Gastrocnemius medialis (tissue), 4 donors: ENCODE results near the gene TMEM30A. TPM values are rescaled to one million over a fixed set of nuclear protein-coding genes. Genes with fewer than 3 reads are reported as not detected.

Experiments used
- ATAC-seq, 2 donors: fragments of 150-250 bp; one replicate each; pipeline ENCODE4 v1.9.1; 2016
- DNase-seq, 2 donors: peaks; one replicate each; pipeline ENCODE4 v3.0.0-alpha.2; 2019
- H3K27ac ChIP-seq, 4 donors: fragments of 200-600 bp; sonication (generic); 1 replicate in 1 of 4; 2 replicates in 3 of 4; pipeline ENCODE4 v1.5.1; 2016 to 2018; ENCODE audit warnings: mild to moderate bottlenecking in 2 of 4, moderate library complexity in 1 of 4
- H3K27me3 ChIP-seq, 3 donors: fragments of 200-600 bp; sonication (generic) in 2 of 3; 1 replicate in 1 of 3; 2 replicates in 2 of 3; pipeline versions ENCODE4 v1.5.1 to v1.6.0; 2016 to 2019; ENCODE audit warnings: mild to moderate bottlenecking in 1 of 3, moderate library complexity in 1 of 3
- H3K36me3 ChIP-seq, 2 donors: fragments of 200-600 bp; sonication (generic) in 1 of 2; one replicate each; pipeline ENCODE4 v1.5.1; 2017 to 2018
- H3K4me1 ChIP-seq, 2 donors: fragments of 200-600 bp; sonication (generic) in 1 of 2; one replicate each; pipeline ENCODE4 v1.5.1; 2016 to 2017; ENCODE audit warnings: mild to moderate bottlenecking in 2 of 2
- H3K4me3 ChIP-seq, 4 donors: fragments of 200-600 bp; sonication (generic) in 3 of 4; 1 replicate in 1 of 4; 2 replicates in 3 of 4; pipeline ENCODE4 v1.5.1; 2016 to 2019; ENCODE audit warnings: mild to moderate bottlenecking in 2 of 4
- H3K9me3 ChIP-seq, 3 donors: fragments of 200-600 bp; sonication (generic) in 2 of 3; 1 replicate in 1 of 3; 2 replicates in 2 of 3; pipeline ENCODE4 v1.5.1; 2016 to 2019
- POLR2A ChIP-seq, 2 donors: fragments of 450-650 bp; IDR thresholded peaks; one replicate each; pipeline ENCODE4 v1.6.1; 2017; ENCODE audit warnings: antibody characterized with exemption in 2 of 2, mild to moderate bottlenecking in 2 of 2, moderate library complexity in 2 of 2
- in situ Hi-C, 4 donors: fragments of 200-750 bp; cut with MboI; loops; one replicate each; pipeline versions ENCODE4 v1.15.0 to v1.8.0; 2017; ENCODE audit warnings: low sequenced_read_pairs in 4 of 4
- intact Hi-C: fragments of 100-400 bp; cut with DNase I; formaldehyde crosslinking; loops from one replicate; pipeline ENCODE4 v1.15.1; 2023; ENCODE audit warnings: low total_unique reads
- total RNA-seq, 4 donors: library from RNA; depleted of rRNA; stranded (reverse); fragments of >200 nt; gene quantifications; one replicate each; pipeline versions ENCODE4 v1.1.0 to v1.2.3, GENCODE V29; 2016
- TF ChIP-seq, protein P1 (sequence below), 5 experiments: fragments of 450-650 bp in 3 of 5; fragments of 200-600 bp in 2 of 5; sonication (generic) in 2 of 5; IDR thresholded peaks in 4 of 5; conservative IDR thresholded peaks in 1 of 5; 1 replicate in 4 of 5; 2 replicates in 1 of 5; pipeline ENCODE4 v1.5.1; 2016 to 2019; ENCODE audit warnings: antibody characterized with exemption in 5 of 5, mild to moderate bottlenecking in 3 of 5, moderate library complexity in 3 of 5

The TMEM30A gene
- total RNA-seq, 4 donors from 2014 or later = 23.8 to 44.4 (median 31.9) TPM

DNA sequence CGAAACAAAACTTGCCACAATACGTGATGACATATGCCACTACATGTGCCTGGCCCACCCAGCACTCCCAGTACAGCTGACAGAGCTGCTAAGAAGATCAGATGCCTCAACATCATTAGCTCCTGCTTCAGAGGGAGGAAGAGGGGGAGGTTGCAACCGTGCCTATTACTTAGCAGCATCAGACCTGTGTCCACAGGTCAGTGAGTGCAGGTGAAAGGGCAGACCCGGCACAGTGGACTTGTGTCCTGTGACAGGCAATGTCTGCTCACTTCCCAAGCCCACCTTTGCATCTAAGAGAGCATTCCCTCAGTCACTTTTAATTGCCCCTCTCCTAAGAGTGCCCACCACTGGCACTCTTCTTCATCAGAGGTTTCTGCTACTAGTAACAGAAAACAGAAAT is 69.3 kb downstream of the TMEM30A start:
- TF ChIP-seq, protein P1, sequence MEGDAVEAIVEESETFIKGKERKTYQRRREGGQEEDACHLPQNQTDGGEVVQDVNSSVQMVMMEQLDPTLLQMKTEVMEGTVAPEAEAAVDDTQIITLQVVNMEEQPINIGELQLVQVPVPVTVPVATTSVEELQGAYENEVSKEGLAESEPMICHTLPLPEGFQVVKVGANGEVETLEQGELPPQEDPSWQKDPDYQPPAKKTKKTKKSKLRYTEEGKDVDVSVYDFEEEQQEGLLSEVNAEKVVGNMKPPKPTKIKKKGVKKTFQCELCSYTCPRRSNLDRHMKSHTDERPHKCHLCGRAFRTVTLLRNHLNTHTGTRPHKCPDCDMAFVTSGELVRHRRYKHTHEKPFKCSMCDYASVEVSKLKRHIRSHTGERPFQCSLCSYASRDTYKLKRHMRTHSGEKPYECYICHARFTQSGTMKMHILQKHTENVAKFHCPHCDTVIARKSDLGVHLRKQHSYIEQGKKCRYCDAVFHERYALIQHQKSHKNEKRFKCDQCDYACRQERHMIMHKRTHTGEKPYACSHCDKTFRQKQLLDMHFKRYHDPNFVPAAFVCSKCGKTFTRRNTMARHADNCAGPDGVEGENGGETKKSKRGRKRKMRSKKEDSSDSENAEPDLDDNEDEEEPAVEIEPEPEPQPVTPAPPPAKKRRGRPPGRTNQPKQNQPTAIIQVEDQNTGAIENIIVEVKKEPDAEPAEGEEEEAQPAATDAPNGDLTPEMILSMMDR (IDR thresholded peaks at IDR 0.05 in 4 of 5, conservative IDR thresholded peaks at IDR 0.05 in 1 of 5) = no peak
- TF ChIP-seq POLR2A (IDR thresholded peaks at IDR 0.05) = no peak
- intact Hi-C loops (no loop called here), in situ Hi-C loops (loop anchor here (10.0 to 25.0 kb wide), 7 partner anchors 803 to 1553 kb away; partner anchors contain the start of gene SLC17A5 (in 1 of the 4))
- Histone ChIP-seq H3K4me1 (peaks cover 4 to 10% of the 10 kb centered on the region in 2 donors), H3K9me3 (no peaks in the 10 kb centered on the region), H3K27ac (no peak overlapping the region), H3K36me3 (no peaks in the 10 kb centered on the region), H3K27me3 (no peaks in the 10 kb centered on the region), H3K4me3 (no peak overlapping the region)
- DNase-seq (no peak), ATAC-seq (no peak)

DNA sequence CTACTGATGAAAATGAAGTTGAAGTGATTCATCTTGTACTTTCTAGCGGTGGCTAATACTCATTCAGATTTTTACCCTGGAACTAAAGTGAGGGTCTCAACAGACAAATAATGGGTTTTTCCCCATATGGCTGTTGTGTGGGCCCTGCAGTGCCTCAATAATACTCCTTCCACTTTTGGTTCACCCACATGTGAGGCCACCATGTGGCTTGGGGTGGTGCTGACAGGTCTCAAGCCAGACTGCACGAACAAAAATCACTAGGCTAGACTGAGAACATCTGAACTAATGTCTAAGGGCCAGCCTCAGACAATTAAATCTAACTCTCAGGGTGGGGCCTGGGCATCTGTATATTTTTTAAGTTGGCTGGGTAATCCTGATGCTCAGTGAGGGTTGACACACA is 70.9 kb downstream of the TMEM30A start:
- in situ Hi-C loops (loop anchor here (10.0 to 25.0 kb wide), 7 partner anchors 801 to 1551 kb away; partner anchors contain the start of gene SLC17A5 (in 1 of the 4)), intact Hi-C loops (no loop called here)
- TF ChIP-seq, protein P1 (IDR thresholded peaks at IDR 0.05 in 4 of 5, conservative IDR thresholded peaks at IDR 0.05 in 1 of 5) = no peak
- TF ChIP-seq POLR2A (IDR thresholded peaks at IDR 0.05) = no peak
- Histone ChIP-seq H3K36me3 (no peaks in the 10 kb centered on the region), H3K4me3 (no peak overlapping the region), H3K4me1 (peaks cover 4 to 10% of the 10 kb centered on the region in 2 donors), H3K9me3 (no peaks in the 10 kb centered on the region), H3K27me3 (no peaks in the 10 kb centered on the region), H3K27ac (no peak overlapping the region)
- DNase-seq (no peak), ATAC-seq (no peak)

DNA sequence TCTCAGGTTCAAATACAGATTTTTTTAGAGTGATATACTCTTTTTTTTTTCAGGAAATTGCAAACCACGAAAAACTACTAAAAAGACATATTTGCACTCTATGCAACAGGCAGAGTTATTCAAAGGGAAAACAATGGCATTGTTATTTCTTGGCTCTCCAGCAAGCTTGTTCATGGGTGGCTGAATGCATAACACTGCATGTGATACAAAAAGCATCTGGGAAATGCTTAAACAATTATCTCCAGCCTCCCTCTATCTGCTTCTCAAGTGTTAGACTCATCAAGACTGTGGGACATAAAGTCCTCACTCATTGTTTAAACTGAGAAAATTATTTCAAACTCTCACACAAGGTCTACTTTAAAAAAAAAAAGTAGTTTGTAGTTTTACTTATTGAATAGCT is 71.5 kb downstream of the TMEM30A start:
- no peaks in the 10 kb centered on the region for H3K9me3 ChIP-seq
- intact Hi-C loops (no loop called here), in situ Hi-C loops (loop anchor here (10.0 to 25.0 kb wide), 7 partner anchors 801 to 1551 kb away; partner anchors contain the start of gene SLC17A5 (in 1 of the 4))
- DNase-seq (no peak), ATAC-seq (no peak)
- no peak overlapping the region for H3K27ac ChIP-seq
- H3K4me3 ChIP-seq = no peak overlapping the region
- TF ChIP-seq, protein P1 (IDR thresholded peaks at IDR 0.05 in 4 of 5, conservative IDR thresholded peaks at IDR 0.05 in 1 of 5) = no peak
- TF ChIP-seq POLR2A (IDR thresholded peaks at IDR 0.05) = no peak
- peaks cover 4 to 10% of the 10 kb centered on the region in 2 donors for H3K4me1 ChIP-seq
- H3K27me3 ChIP-seq = no peaks in the 10 kb centered on the region
- no peaks in the 10 kb centered on the region for H3K36me3 ChIP-seq

DNA sequence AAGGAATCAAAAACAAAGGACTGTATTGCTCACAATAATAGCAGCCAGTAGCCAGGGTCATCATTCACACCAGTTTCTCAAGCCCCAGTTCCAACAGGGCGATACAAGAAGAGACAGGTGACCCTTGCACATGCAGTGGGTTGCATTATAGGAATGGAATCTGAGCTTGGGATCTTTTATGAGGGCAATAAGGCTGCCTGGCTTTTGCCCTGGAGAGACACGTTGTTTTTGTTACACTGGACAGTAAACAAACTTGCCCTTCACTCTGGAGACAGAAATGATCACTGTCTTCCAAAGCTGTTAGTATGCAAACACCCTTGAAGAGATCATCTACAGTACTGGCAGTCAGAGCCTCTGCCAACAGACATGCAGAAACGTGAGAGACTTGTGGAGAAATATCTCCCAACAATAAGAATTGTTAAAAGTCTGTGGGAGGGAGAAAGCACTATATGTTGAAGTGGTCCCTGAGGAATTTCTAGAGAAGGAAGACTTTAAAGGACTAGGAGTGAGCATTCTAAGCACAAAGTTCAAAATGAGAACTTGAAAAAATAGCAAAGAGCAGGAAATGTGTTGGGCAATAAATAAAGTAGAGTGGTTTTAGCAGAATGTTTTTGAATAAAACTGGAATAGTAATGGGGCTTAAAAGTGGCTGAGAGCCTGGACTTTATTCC is 72.5 kb downstream of the TMEM30A start:
- Histone ChIP-seq H3K27me3 (peaks cover 0 to 7% (median 3%) of the 10 kb centered on the region in 3 donors), H3K27ac (no peak overlapping the region), H3K4me3 (no peak overlapping the region), H3K36me3 (no peaks in the 10 kb centered on the region), H3K4me1 (peaks cover 0 to 3% of the 10 kb centered on the region in 2 donors), H3K9me3 (no peaks in the 10 kb centered on the region)
- DNase-seq = no peak
- TF ChIP-seq POLR2A (IDR thresholded peaks at IDR 0.05) = no peak
- TF ChIP-seq, protein P1 (IDR thresholded peaks at IDR 0.05 in 4 of 5, conservative IDR thresholded peaks at IDR 0.05 in 1 of 5) = no peak
- no peak for ATAC-seq
- in situ Hi-C loops (loop anchor here (10.0 to 25.0 kb wide), 7 partner anchors 800 to 1550 kb away; partner anchors contain the start of gene SLC17A5 (in 1 of the 4)), intact Hi-C loops (no loop called here)
